ENCODE results near the gene TINAG.

Gene TINAG

GRCh38 chr6:54404791-54405190, 96.5 kb downstream of the TINAG start:
- Histone ChIP-seq H4K20me1 (ENCODE audit: control insufficient read depth, insufficient read depth, low read depth, low read length) (no peaks in the 10 kb centered on the region), H3K27me3 (ENCODE audit: control insufficient read depth, low read length) (no peaks in the 10 kb centered on the region), H3F3A (ENCODE audit: control insufficient read depth, insufficient read depth) (no peaks in the 10 kb centered on the region), H3K79me2 (ENCODE audit: control insufficient read depth, low read length) (no peaks in the 10 kb centered on the region), H3K9me2 (replicated peaks; ENCODE audit: control insufficient read depth, low read length) (no peaks in the 10 kb centered on the region), H3K9me3 (ENCODE audit: control insufficient read depth, insufficient read depth, low read length) (no peaks in the 10 kb centered on the region), H3K27ac (ENCODE audit: low read depth, low read length) (no peak overlapping the region), H3K4me3 (ENCODE audit: low read length) (no peak overlapping the region), H3K4me1 (ENCODE audit: control insufficient read depth, low read length) (no peaks in the 10 kb centered on the region), H3K4me2 (ENCODE audit: low read length) (no peak overlapping the region), H3K36me3 (ENCODE audit: control insufficient read depth, low read length) (no peaks in the 10 kb centered on the region)
- TF ChIP-seq, protein P1, sequence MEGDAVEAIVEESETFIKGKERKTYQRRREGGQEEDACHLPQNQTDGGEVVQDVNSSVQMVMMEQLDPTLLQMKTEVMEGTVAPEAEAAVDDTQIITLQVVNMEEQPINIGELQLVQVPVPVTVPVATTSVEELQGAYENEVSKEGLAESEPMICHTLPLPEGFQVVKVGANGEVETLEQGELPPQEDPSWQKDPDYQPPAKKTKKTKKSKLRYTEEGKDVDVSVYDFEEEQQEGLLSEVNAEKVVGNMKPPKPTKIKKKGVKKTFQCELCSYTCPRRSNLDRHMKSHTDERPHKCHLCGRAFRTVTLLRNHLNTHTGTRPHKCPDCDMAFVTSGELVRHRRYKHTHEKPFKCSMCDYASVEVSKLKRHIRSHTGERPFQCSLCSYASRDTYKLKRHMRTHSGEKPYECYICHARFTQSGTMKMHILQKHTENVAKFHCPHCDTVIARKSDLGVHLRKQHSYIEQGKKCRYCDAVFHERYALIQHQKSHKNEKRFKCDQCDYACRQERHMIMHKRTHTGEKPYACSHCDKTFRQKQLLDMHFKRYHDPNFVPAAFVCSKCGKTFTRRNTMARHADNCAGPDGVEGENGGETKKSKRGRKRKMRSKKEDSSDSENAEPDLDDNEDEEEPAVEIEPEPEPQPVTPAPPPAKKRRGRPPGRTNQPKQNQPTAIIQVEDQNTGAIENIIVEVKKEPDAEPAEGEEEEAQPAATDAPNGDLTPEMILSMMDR (IDR thresholded peaks at IDR 0.05; ENCODE audit: low read depth, low read length, poor library complexity, severe bottlenecking) = no peak
- TF ChIP-seq EZH2phosphoT487 (IDR thresholded peaks at IDR 0.05; ENCODE audit: borderline replicate concordance, low read length) = no peak

GRCh38 chr6:54411767-54412166, 103.5 kb downstream of the TINAG start:
- Histone ChIP-seq H3K27ac (ENCODE audit: low read depth, low read length) (no peak overlapping the region), H4K20me1 (ENCODE audit: control insufficient read depth, insufficient read depth, low read depth, low read length) (no peaks in the 10 kb centered on the region), H3K36me3 (ENCODE audit: control insufficient read depth, low read length) (no peaks in the 10 kb centered on the region), H3K79me2 (ENCODE audit: control insufficient read depth, low read length) (no peaks in the 10 kb centered on the region), H3K4me2 (ENCODE audit: low read length) (no peak overlapping the region), H3K27me3 (ENCODE audit: control insufficient read depth, low read length) (no peaks in the 10 kb centered on the region), H3K4me1 (ENCODE audit: control insufficient read depth, low read length) (no peaks in the 10 kb centered on the region), H3F3A (ENCODE audit: control insufficient read depth, insufficient read depth) (no peaks in the 10 kb centered on the region), H3K4me3 (ENCODE audit: low read length) (no peak overlapping the region), H3K9me3 (ENCODE audit: control insufficient read depth, insufficient read depth, low read length) (no peaks in the 10 kb centered on the region), H3K9me2 (replicated peaks; ENCODE audit: control insufficient read depth, low read length) (no peaks in the 10 kb centered on the region)
- TF ChIP-seq EZH2phosphoT487 (IDR thresholded peaks at IDR 0.05; ENCODE audit: borderline replicate concordance, low read length) = no peak
- TF ChIP-seq, protein P1 (IDR thresholded peaks at IDR 0.05; ENCODE audit: low read depth, low read length, poor library complexity, severe bottlenecking) = no peak

- Histone ChIP-seq H3K9me2 (replicated peaks; ENCODE audit: control insufficient read depth, low read length) (no peaks in the 10 kb centered on the region), H3K4me2 (ENCODE audit: low read length) (no peak overlapping the region), H3K27me3 (ENCODE audit: control insufficient read depth, low read length) (no peaks in the 10 kb centered on the region), H3K4me3 (ENCODE audit: low read length) (no peak overlapping the region), H3K9me3 (ENCODE audit: control insufficient read depth, insufficient read depth, low read length) (no peaks in the 10 kb centered on the region), H4K20me1 (ENCODE audit: control insufficient read depth, insufficient read depth, low read depth, low read length) (no peaks in the 10 kb centered on the region), H3K27ac (ENCODE audit: low read depth, low read length) (no peak overlapping the region), H3K36me3 (ENCODE audit: control insufficient read depth, low read length) (no peaks in the 10 kb centered on the region), H3F3A (ENCODE audit: control insufficient read depth, insufficient read depth) (no peaks in the 10 kb centered on the region), H3K79me2 (ENCODE audit: control insufficient read depth, low read length) (no peaks in the 10 kb centered on the region), H3K4me1 (ENCODE audit: control insufficient read depth, low read length) (no peaks in the 10 kb centered on the region)
- TF ChIP-seq, protein P1 (IDR thresholded peaks at IDR 0.05; ENCODE audit: low read depth, low read length, poor library complexity, severe bottlenecking) = no peak
- TF ChIP-seq EZH2phosphoT487 (IDR thresholded peaks at IDR 0.05; ENCODE audit: borderline replicate concordance, low read length) = no peak
These were observed 107.3 kb downstream of the TINAG start for GRCh38 chr6:54415517-54415916.

DNA sequence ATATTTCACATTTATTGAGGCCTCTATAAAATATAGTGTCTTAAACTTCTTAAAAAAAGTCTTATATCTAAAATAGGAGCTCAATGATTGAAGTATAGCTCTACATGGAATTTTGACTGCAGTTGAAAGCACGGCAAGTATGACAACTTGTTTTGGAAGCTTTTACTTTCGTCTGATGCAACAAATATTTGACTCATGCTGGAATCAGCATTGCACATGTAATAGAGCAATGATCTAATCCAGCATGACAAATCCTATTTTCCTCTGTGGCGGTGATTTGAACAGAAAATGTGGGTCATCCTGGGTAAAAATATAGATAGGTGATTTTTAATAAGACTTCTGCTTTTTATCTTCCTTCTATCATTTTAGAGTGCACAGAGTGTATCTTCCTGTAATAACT, 111.6 kb downstream of the TINAG start:
- H3K9me3 ChIP-seq (ENCODE audit: control insufficient read depth, insufficient read depth, low read length) = no peaks in the 10 kb centered on the region
- no peaks in the 10 kb centered on the region for H3K79me2 ChIP-seq (ENCODE audit: control insufficient read depth, low read length)
- no peaks in the 10 kb centered on the region for H3K4me1 ChIP-seq (ENCODE audit: control insufficient read depth, low read length)
- no peaks in the 10 kb centered on the region for H4K20me1 ChIP-seq (ENCODE audit: control insufficient read depth, insufficient read depth, low read depth, low read length)
- no peak for TF ChIP-seq EZH2phosphoT487 (IDR thresholded peaks at IDR 0.05; ENCODE audit: borderline replicate concordance, low read length)
- TF ChIP-seq, protein P1 (IDR thresholded peaks at IDR 0.05; ENCODE audit: low read depth, low read length, poor library complexity, severe bottlenecking) = no peak
- H3K4me3 ChIP-seq (ENCODE audit: low read length) = no peak overlapping the region
- H3K4me2 ChIP-seq (ENCODE audit: low read length) = no peak overlapping the region
- no peaks in the 10 kb centered on the region for H3F3A ChIP-seq (ENCODE audit: control insufficient read depth, insufficient read depth)
- no peaks in the 10 kb centered on the region for H3K36me3 ChIP-seq (ENCODE audit: control insufficient read depth, low read length)
- no peak overlapping the region for H3K27ac ChIP-seq (ENCODE audit: low read depth, low read length)
- no peaks in the 10 kb centered on the region for H3K9me2 ChIP-seq (replicated peaks; ENCODE audit: control insufficient read depth, low read length)
- H3K27me3 ChIP-seq (ENCODE audit: control insufficient read depth, low read length) = no peaks in the 10 kb centered on the region

All from DOHH2 (cell line).